ENCODE measurements around the gene KCTD13.

The KCTD13 gene

DNA sequence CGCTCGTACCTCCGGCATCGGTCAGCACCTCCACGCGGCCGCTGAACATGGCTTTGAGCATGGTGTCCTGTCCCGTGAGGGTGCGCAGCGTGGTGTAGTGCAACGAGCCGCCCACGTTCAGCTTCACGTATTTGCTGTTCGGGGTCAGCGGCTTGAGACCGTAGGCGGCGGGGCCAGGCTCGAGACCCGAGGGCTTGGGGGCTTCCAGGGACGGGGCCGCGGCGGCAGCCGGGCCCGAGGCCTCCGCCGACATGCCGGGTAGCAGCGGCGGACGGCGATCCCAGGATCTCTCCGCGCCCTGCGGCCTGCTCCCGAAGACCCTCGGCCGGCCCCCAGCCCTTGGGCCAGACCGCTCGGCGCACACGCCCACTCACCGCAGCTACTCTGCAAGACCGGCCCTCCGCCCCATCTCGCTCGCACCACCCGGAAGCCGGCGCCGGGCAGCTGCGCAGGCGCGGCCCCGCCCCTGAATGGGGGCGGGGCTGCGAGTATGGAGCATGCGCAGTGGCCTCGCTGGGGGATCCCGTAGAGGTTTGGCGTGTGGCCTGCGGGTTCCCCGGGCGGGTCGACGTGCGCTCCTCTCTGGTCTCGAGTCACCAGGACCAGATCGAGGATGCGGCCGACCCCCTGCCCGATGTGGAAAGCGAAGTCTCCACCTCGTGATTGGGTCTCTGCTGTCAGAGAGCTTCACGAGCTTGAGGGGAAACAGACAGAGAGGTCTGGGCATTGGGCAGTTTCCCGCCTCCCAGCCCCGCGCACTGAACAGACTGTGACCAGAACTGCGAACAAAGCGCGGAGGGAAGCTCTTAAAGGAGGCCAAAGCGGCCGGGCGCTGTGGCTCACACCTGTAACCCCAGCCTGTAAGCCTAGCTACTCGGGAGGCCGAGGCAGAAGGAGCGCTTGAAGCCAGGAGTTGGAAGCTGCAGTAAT lies at the start of gene KCTD13:
Gene KCTD13 (minus strand): TSS at position 446 of the 930 bp plus-strand sequence. CDS start 193 bp downstream, at position 253.
- Mint-ChIP-seq H3K9me3 (no peaks in the 10 kb centered on the region), H3K4me1 (peaks cover 35% of the 10 kb centered on the region), H3K27me3 (ENCODE audit: low read depth) (no peaks in the 10 kb centered on the region), H3K27ac (peak within 1 kb of the TSS; percentile 98 to 99 (median 99)), H3K36me3 (ENCODE audit: low read depth) (peaks cover 8% of the 10 kb centered on the region), H3K4me3 (peak within 1 kb of the TSS; percentile 90 to 97 (median 97))
- no peak for TF ChIP-seq CTCF (IDR thresholded peaks at IDR 0.05; ENCODE audit: unreplicated experiment in 3 of 3)

DNA sequence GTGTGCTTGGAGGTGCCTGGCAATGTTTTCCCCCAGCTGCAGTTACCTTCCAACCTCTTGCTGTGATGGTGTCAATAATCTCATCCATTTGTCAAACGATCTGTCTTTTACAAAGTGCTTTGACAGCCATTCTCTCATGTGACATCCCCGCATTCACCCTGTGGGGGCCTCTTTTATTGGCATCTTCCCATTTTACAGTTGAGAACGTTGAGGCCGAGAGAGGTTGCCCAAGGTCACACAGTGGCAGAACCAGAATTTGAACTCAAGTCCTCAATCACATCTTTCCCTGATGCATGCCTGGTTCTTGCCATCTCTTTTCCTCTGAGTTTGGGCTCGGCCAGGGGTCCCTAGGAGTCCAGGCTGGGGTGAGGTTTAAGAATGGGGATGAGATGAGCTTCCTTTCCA lies 49.1 kb upstream of the KCTD13 start:
- H3K9me3 Mint-ChIP-seq: peaks cover 5% of the 10 kb centered on the region
- H3K4me1 Mint-ChIP-seq: peaks cover 27% of the 10 kb centered on the region
- no peaks in the 10 kb centered on the region for H3K27me3 Mint-ChIP-seq (ENCODE audit: low read depth)
- H3K36me3 Mint-ChIP-seq (ENCODE audit: low read depth): peaks cover 48% of the 10 kb centered on the region
- TF ChIP-seq CTCF (IDR thresholded peaks at IDR 0.05; ENCODE audit: unreplicated experiment in 3 of 3): no peak
- peak overlapping the region; percentile 95 to 100 (median 96) for H3K4me3 Mint-ChIP-seq
- H3K27ac Mint-ChIP-seq: peak overlapping the region; percentile 51 to 79 (median 73)

DNA sequence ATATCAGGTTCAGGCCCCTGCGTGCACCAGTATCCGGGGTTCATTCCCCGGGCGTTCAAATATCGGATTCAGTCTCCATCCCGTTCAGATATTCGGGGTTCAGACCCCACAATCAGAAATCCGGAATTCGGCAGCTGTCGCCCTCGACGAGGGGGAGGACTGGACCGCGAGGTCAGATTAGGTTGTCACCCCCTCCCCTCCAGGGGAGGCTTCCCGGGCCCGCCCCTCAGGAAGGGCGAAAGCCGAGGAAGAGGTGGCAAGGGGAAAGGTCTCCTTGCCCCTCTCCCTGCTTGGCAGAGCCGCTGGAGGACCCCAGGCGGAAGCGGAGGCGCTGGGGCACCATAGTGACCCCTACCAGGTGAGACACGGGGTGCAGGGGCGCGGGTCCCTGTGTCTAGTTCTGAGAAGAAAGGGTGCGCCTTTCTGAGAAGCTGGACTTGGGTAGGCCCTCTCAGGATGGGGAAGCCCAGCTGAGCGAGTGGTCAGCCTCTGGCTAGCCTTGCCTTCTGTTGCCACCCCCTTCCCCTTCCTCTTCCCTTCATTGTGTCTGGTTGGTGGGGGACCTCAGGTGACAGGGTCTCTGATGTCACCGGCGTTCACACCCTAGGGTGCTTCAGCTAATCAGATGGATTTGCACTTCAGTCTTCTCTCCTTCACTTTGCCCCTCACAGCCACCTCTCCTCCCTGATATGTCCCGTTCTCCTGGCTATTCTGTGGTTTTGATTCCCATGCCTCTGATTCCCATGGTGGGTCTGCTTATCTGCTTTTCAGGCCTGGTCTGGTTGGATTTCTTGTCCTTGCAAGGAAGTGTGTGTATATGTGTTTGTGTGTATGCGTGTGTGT lies 48.5 kb upstream of the KCTD13 start:
- H3K27me3 Mint-ChIP-seq (ENCODE audit: low read depth): no peaks in the 10 kb centered on the region
- H3K4me3 Mint-ChIP-seq: peak overlapping the region; percentile 95 to 100 (median 96)
- peak overlapping the region; percentile 73 to 97 (median 95) for H3K27ac Mint-ChIP-seq
- H3K36me3 Mint-ChIP-seq (ENCODE audit: low read depth): peaks cover 46% of the 10 kb centered on the region
- H3K4me1 Mint-ChIP-seq: peaks cover 27% of the 10 kb centered on the region
- H3K9me3 Mint-ChIP-seq: peaks cover 5% of the 10 kb centered on the region
- no peak for TF ChIP-seq CTCF (IDR thresholded peaks at IDR 0.05; ENCODE audit: unreplicated experiment in 3 of 3)

GRCh38 chr16:29973384-29974246 lies 47.6 kb upstream of the KCTD13 start, which contains the start of gene TAOK2:
Gene TAOK2 (plus strand): TSS chr16:29973868. CDS start chr16:29977773, 3,905 bp downstream.
- no peak for TF ChIP-seq CTCF (IDR thresholded peaks at IDR 0.05; ENCODE audit: unreplicated experiment in 3 of 3)
- Mint-ChIP-seq H3K27ac (peak within 1 kb of the TSS; percentile 73 to 97 (median 95)), H3K27me3 (ENCODE audit: low read depth) (no peaks in the 10 kb centered on the region), H3K4me3 (peak within 1 kb of the TSS; percentile 95 to 100 (median 96)), H3K9me3 (peaks cover 5% of the 10 kb centered on the region), H3K36me3 (ENCODE audit: low read depth) (peaks cover 44% of the 10 kb centered on the region), H3K4me1 (peaks cover 27% of the 10 kb centered on the region)

- Mint-ChIP-seq H3K4me1 (peaks cover 27% of the 10 kb centered on the region), H3K27ac (peak overlapping the region; percentile 72 to 97 (median 95)), H3K4me3 (peak overlapping the region; percentile 95 to 100 (median 96)), H3K36me3 (ENCODE audit: low read depth) (peaks cover 44% of the 10 kb centered on the region), H3K9me3 (peaks cover 5% of the 10 kb centered on the region), H3K27me3 (ENCODE audit: low read depth) (no peaks in the 10 kb centered on the region)
- no peak for TF ChIP-seq CTCF (IDR thresholded peaks at IDR 0.05; ENCODE audit: unreplicated experiment in 3 of 3)
Observed at GRCh38 chr16:29972992-29973383, 47.0 kb upstream of the KCTD13 start.

Data from nephron (organoid).